Eye (tissue), 1 donor: ENCODE measurements around the gene FOXN1.
"Not testable (repeated sequence)": the region's sequence is repeated elsewhere in the genome, so short reads cannot be mapped to it uniquely, and the experiment has no call there.

Source experiments
- DNase-seq: peaks from one replicate; pipeline ENCODE4 v3.0.0-alpha.2; 2015

The FOXN1 gene

DNA sequence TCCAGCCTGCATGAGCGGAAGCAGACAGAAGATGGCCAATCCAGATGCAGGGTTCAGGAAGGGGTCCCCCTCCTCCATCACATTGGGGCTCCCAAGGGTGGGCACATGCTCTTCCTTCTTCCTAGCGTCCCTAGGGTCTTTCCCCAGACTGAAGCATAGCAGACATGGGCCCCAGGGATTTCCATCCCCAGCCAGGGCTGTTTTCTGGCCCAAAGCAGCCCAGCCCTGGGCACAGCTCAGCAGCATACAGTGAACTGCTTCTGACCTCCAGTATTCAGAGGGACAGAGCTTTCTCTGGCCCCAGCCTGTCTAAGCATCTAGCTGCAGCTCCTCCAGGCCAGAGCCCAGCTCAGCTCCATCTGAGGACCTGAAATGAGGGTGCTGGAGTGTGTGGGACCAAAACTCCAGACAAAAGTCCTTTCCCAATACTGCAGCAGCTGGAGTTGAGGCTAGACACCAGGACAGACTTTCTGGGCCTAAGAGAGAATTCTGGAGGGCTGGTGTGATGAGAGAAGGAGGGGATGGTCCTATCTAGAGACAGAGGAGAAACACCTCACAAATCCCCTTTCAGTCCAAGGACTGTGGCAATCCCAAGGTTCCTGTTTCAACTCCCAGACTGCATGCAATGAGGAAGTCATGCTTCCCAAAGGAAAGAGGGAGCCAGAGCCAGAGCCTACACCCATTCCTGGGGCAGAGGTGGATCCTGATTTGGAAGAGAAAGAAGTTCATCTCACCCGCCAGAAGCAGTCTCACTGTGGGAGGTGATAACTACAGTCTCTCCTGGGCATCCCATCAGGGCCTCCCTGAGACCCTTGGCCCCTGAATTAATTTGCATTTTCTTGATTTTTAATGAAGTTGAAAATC is 4.5 kb upstream of the FOXN1 start:
- no peak for DNase-seq

DNA sequence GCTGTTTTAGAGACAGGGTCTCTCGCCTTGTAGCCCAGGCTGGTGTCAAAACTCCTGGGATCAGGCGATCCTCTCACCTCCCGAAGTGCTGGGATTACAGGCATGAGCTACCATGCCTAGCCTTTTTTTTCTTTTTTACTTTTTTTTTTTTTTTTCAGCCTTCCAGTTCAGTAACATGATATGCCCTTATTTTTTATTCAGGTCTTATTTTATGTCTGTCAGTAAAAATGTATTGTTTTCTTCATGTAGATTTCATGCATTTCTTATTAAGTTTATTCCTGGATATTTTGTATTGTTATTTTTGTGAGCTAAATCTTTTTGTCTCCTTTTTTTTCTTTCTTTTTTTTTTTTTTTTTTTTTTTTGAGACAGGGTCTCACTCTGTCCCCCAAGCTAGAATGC is 2.7 kb upstream of the FOXN1 start:
- no peak for DNase-seq

DNA sequence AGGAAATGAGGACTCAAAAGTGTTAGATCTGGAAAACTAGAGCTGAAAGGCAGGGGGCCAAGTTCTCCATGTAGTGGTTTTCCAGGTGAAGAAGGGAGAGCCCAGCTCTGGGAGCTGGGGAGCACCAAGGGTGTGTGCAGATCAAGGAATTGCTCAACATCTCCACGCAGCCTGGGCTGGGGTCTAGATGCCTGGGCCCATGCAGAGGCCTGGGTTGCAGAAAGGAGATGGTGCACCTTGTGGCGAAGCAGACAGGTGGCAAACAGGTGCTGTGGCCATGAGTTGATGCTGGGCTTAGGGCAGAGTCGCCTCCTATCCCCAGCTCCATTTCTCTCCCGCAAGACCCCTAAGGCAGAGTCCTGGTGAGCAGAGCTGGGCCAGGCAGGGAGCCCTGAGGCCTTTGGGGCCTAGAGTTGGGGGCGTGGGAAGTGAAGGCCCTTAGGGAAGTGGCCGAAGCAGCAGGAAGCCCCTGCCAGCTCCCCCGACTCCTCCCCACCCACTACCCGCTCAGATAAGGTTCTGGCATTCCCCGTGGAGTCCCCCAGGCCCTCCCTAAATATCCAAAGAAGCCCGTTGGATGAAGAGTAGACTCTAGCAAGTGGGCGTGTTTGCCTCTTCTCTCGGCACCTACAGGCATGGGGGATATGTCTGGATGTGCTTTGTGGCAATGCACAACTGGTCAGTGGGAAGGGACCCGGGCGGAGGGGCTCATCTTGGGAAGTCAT is 777 bp downstream of the FOXN1 start:
- no peak for DNase-seq

DNA sequence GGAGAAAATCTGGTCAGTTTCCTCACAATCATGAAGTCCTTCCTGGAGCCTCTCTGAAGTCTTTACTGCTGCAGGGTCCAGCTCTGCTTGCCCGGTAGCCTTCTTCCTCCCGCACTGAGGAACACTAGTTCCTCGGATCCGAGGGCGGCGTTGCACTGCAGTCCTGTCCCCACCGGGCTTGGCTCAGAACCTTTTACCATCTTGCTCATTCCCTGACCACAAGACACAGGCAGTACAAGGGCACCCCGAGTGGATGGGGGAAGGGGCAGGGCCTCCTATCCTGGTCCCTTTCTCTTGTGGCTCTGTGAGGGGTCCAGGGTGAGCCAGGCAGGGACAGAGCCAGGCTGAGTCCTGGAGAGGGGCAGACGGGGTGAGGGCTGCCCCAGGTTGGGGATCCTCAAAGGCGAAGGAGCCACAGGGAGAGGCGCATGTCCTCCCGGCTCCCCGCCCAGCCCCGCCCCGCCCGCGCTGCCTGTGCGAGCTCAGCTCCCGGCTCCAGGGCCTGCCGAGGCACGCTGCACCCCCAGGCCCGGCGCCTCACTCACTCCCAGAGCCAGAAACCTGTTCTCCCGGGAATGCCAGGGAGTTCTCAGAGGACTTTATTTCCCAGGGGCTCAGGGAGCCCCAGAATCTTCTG is 1.5 kb downstream of the FOXN1 start:
- peak; percentile 51 for DNase-seq

DNA sequence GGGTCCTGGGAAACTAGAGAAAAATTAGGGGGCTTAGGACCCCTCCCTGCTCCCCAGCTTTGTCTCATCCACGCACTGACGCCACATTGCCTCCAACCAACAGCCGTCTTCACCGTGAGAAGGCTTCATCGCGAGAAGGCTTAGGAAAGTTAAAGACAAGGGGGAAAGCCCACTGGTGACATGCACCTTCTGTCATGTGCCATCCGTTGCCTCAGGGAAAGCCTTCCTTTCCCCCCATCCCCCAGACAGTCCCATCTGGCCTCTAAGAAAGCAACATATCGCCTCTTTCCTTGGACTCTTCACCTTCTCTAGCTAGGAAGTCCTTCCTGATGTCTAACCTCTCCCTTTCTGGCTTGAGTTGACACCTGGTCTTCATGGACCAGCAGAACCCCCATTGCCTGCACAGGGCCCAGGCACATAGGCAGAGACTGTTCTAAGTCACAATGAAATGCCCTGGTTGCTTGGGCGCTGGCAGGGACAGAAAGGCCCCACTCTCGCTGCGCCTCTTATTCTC is 2.1 kb downstream of the FOXN1 start:
- DNase-seq = no peak

DNA sequence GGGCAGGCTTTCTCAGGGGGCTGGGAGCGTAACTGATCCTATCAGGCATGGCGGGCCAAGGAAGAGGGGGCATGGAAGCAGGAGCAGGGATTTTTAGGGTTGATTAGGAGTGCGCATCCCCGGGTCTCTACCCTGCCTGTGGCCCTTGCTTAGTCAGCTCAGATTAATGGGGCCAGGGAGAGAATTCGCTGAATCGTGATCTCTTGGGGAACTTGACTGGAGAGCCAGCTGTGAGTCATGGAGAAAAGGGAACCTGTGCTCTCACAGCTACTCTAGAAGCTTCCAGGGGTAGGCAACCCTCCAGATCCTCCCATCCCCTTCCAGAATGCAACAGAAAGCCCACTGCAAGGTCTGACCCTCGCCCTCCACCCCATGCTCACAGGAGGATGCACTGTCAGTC is 3.6 kb downstream of the FOXN1 start:
- DNase-seq = no peak

DNA sequence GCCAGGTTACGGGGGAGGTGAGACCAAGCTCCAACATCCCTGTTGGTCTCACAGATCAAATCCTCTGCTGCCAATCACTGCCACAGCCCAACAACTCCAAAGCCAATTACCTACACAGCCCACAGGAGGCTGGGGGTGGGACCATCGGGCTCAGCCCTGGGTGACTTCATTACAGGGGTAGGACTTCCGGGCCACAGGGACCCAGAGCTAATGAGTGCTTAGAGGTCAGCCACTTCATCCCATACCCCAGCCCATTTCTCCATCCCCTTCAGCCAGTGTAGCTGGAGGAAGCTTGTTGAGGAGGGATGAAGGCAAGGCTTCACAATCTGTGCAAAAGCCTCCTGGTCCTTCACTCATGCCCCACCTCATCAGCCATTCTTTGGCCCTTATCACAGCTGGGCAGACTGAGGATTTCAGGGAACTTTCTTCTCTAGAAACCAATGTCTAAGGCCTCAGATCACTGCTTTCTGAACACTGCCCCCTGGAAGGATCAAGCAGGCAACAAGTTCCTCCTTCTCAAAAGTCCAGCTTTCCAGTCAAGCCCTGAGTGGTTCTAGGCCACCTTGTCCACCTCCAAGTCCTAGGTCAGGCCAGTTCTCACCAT is 5.8 kb downstream of the FOXN1 start:
- no peak for DNase-seq

DNA sequence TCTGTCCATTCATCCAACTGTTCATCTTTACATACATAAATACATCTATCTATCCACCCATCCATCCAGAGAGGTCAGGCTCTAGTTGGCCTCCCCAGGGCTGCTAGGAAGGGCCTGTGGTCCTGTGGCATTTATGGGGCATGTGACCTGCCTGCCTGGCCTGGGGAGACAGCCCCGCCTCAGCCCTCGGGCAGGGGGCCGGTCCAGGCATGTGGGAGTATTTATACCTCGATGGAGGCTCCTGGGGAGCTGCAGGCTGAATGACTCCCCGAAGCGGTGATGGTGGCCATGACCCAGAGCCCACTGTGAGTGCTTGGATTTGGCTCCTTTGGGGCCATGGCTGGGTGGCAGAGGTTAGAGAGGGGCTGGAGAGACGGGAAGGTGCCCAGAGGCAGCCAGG is 7.3 kb downstream of the FOXN1 start:
- DNase-seq = no peak

DNA sequence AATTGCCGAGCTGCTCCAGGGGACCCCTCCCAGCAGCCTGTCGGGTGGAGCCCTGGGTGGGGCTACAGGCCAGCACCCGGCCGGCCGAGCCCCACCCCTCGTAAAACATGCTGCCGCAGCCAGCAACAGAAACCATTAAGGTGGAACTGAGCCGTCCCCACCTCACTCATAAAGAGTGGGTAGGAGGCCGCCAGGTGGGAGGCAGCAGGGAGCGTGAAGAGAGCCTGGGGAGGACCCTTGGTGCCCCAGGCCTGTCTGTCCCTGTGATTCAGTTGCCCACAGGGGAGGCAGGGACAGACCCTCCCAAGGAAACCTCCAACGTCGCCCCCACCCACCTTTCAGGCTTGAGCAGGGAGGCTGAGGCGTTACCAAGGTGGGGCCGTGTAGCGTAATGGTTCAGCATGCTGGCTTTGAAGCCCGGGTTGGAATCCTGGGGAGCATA is 8.4 kb downstream of the FOXN1 start:
- no peak for DNase-seq

DNA sequence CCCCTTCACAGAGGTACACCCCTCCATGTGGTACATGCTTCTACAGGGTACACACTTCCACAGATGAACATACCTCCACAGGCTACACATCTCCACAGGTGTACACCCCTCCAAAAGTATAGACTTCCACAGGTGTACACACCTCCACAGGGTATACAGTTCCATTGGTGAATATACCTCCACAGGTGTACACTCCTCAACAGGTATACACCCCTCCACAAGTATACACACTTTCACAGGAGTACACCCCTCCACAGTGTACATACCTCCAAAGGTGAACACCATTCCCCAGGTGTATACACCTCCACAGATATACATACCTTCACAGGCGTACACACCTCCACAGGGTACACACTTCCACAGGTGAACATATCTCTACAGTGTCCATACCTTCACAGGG is 9.4 kb downstream of the FOXN1 start:
- DNase-seq = no peak

DNA sequence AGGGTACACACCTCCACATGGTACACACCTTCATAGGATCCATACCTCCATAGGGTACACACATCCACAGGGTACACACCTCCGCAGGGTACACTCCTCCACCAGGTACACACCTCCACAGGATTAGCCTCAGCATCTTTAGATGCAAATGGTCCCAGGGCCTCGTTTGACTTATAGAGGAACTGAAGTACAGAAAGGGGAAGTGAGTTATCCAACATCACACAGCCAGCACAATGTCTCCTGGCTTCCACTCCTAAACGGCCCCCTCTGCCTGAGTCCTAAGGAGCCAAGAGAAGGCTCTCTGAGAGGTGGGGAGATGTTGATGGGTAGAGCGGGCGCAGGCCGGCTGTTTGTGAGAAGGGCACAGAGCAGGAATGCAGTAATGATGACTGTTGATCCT is 12.0 kb downstream of the FOXN1 start:
- no peak for DNase-seq

DNA sequence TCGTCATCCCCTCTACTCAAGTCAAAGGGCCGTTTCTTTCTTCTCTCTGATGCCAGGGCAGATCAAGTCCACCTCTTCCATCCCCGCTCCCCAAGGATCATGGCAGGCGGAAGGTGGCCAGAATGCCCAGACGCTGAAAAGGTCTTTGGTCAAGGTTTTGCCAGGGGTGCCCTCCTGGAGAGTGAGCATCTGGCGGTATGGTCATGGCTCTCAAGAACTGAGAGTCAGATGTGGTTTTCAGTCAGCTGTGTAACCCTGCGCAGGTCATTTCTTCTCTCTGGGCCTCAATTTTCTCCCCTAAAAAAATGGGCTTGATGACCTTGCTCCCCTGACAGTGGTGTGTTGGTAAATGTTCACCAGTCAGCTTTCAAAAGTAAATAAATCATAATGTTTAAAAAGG is 12.4 kb downstream of the FOXN1 start:
- DNase-seq = no peak

DNA sequence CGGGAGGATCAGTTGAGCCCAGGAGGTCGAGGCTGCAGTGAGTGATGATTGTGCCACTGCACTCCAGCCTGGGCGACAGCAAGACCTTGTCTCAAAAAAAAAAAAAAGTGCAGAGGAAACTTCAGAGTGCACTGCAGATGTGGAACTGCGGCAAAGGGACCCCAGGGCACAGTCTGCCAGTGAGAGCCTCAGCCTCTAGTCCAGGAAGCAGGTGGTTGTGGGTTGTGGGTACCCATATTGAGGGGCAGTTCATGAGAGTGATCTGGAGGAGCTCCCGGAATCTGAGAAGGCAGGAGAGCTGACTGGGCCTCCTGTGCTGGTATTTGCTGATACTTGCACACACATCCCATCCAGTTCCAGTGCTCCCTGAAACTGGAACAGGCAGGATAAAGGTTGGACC is 13.1 kb downstream of the FOXN1 start:
- DNase-seq = no peak

DNA sequence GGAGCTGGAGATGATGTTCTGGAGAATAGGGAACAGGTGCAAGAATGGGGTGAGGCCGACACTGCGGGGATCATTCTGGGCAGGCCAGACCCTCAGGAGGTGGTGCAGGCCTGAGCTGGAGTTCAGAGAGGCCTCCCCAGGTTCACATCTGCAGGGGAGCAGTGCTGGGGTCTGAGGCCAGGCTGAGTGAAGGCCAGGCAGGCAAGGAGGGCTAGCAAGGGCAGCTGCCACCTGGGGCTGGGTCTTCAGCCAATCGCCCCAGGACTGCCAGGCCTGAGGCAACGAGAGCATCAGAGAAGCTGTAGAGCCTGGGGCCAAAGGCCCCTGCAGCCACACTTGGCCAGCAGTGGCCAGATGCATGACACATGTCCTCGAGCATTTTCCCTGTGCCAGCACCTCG is 14.5 kb downstream of the FOXN1 start:
- no peak for DNase-seq

DNA sequence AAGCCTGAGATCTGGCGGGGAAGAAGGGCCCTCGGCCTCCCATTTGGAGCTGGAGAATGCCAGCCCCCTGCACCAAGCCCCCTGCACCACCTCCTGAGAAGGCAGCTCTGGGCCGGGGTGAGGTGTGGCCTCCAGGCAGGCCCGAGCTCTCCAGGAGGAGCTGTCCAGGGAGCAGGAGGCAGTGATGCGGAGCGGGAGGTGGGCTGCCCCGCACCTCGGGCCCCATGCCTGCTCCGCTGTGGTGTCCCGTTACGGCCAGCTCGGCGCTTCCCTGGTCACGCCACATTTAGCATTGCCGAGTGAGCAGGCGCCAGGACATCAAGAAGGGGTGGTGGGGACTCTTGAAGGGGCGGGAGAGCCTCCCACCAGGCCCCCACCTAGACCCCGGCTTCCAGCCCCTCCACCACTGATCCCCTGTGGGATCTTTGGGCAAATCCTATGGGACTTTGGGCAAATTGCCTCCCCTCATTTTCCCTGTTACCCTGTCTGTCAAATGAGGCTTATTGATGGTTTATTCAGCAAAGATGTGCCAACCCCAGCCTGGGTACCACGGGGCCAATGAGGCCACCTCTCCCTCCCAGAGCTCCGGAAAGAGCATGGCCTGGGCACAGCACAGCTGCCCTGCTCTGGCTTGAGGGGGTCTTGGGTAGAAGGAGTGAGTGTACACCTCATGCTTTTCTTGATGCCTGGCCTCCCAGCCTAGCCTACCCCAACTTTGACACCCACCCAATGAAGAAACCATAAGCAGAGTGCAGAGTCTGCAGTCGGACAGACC is 15.3 kb downstream of the FOXN1 start:
- DNase-seq = no peak

DNA sequence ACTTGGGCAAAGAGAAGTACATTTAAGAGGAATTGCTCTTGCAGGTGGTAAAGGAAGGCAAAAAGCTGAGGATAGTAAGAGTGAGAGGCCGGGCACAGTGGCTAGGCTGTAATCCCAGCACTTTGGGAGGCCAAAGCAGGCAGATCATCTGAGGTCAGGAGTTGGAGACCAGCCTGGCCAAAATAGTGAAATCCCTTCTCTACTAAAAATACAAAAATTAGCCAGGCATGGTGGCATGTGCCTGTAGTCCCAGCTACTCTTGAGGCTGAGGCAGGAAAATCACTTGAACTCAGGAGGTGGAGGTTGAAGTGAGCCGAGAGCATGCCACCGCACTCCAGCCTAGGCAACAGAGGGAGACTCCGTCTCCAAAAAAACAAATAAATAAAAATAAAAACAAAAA is 16.1 kb downstream of the FOXN1 start:
- not testable (repeated sequence) for DNase-seq

DNA sequence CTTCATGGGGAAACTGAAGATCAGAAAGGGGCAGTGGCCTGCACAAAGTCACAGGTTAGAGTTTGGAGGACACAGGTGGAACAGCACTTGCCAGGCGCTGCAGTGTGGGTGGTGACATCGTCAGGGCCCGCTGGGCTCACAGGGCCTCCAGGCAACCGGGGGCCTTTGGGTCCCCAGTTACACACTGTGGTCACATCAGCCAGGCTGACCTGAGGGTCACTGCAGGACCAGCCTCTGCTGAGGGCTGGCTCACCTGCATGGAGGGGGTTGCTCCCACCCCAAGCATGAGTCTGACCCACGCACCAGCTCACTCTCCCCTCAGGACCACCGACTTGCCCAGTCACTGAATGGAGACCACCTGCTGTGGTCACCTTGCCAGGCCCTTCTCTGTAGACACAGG is 17.0 kb downstream of the FOXN1 start:
- DNase-seq = no peak

DNA sequence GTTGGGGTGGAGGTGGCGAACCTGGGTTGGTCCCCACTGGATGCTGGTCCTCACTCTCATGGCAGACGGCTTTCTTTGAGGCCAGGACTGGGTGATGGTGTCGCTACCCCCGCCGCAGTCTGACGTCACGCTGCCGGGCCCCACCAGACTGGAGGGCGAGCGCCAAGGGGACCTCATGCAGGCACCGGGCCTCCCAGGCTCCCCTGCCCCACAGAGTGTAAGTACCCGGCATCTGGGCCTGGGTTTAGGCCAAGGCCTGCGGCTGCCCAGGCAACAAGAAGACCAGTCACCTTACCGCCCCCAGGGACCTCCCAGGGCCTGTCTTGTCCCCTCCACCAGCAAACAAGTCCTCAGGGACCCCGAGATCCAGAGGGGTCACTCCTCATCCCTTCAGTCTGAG is 17.7 kb downstream of the FOXN1 start:
- no peak for DNase-seq

DNA sequence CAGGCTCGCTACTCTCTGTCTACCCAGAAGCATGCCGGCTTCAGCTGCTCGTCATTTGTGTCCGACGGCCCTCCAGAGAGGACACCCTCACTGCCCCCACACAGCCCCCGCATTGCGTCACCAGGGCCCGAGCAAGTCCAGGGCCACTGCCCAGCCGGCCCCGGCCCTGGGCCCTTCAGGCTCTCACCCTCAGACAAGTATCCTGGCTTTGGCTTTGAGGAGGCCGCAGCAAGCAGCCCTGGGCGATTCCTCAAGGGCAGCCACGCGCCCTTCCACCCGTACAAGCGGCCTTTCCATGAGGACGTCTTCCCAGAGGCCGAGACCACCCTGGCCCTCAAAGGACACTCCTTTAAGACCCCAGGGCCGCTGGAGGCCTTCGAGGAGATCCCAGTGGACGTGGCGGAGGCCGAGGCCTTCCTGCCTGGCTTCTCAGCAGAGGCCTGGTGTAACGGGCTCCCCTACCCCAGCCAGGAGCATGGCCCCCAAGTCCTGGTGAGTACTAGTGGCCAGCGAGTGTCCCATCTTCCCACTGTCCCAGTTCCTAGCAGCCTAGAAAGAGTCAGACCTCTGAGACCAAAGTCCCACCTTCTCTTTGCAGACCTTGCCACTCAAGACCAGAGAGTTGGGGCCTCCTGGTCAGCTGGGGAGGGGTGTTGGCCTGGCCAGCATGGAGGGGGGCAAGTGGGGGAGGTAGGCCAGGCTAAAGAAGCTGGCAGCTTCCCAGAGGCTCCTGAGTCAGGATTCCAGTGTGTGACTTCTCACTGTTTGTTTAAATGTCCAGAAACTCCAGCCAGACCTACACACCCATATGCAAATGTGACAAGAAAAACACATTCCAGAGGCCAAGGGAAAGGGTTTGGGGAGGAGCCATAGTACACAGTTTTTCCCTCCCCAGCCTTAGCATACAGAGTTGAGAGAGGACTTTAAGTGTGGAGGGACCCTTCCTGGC is 18.6 kb downstream of the FOXN1 start:
- peak; percentile 47 for DNase-seq

DNA sequence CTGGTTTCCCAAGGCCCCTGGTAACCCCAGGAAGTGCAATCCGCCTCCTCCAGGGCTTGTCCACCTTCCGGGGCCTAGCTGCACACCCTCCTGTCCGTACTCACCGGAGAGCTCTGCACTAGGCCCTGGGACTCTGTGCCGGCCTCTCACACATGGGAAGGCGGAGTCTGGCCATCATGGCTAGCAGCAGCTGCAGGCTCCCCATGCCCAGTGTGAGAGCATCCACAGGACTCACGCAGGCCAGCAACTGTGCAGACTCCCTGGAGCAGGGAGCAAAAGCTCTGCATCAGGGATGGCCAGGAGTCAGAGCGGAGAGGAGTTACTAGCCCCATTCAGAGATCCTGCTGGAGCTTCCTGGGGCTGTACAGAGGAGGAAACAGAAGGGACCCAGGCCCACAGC is 20.2 kb downstream of the FOXN1 start:
- peak; percentile 37 for DNase-seq

DNA sequence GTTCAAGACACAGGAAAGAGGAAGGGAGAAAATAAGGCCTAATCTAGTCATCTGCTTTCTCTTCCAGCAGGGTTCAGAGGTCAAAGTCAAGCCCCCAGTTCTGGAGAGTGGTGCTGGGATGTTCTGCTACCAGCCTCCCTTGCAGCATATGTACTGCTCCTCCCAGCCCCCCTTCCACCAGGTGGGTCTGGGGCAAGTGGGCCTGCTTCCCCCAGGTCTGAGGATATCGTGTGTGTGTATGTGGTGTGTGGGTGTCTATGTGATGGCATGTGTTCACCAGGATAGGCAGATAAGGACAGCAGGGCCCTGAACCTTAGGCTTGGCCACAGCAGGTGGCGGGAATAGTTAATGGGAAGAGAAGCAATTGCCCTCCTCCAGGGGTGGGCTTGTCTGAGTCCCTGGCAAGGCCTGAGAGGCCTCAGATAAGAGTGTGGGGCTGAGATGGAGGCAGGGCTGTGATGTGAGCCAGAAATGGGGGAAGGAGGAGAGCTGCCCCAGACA is 21.1 kb downstream of the FOXN1 start:
- no peak for DNase-seq
